T-helper 2 cell (primary cell): ENCODE data around the gene EN1.

ENCODE experiments used
- DNase-seq, 5 experiments: peaks; one replicate each; pipeline versions ENCODE4 v3.0.0 to v3.0.0-alpha.2; 2012 to 2022

The EN1 gene

DNA sequence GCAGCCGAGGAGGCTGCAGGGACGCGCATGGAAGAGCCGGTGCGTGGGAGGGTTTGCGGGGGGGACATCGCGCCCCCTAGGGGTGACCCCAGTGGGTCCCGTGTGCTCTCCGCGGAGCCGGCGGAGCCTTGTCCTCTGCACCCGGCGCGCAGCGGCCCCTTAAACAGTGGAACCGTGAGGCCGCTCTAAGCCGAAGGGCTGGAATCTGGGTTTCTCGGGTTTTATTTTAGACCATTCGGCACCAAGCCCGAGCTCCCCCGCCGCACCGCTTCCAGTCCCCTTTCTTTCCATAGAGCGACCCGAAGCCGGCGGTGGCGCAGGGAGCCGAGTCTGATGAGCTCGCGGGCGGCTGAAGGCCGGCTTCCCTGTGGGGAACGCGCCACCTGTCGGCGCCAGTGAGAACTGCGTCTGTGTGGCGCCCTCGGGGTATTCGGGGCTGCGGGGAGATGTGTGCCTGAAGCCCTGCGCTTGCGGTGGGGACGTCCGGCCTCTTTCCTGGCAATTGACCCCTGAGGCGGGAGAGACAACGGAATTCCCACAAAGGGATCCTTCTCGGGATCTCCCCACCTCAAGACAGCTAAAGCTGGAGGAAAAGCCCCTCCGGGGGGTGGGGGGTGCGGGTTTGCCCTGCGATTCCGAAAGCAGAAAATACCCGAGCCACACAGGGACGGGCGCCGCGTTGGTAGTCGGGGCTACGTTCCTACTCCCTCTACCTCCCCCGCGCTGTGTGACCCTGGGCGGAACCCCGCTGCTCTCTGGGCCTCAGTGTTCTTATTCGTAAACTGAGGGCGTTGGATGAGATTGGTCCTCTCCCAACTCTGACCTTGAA lies 8.2 kb upstream of the EN1 start:
- peak; percentile 52 to 78 (median 66) for DNase-seq

DNA sequence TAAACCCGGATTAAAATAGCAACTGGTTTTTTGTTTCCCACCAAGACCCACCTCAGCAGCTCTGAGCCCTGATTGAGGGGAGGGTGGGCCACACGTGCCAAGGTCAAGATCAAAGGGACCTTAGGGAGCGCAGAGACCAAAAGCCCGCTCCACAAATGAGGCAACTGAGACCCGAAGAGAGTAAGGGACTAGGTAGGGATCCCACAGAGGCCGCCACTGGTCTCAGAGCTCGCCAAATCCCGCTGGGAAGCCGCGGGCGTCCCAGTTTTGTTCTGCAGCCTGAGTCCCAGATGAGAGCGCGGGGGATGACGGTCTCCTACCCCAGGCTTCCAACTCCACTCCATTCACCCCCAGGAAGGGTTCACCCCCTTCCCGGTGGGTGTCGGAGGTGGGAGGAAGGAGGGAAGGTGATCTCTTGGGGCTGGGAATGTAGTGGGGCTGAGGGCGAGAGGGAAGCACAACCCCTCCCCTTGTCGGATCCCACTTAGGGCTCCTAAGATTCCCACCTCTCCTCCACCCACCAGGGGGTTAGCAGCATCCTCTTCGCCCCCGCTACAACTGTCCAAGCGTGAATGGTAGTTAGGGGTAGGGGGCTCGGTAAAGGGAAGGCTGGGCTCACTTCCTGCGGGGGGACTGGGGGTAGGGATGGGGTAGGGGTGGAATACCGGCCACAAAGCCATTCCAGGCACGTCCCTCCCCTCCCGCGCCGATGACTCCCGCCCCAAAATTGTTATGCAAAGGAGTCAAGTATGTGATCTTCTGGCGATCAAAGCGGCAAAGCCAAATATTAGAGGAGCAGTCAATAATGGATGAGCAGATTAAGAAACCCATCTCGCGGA lies 7.3 kb upstream of the EN1 start:
- no peak for DNase-seq

DNA sequence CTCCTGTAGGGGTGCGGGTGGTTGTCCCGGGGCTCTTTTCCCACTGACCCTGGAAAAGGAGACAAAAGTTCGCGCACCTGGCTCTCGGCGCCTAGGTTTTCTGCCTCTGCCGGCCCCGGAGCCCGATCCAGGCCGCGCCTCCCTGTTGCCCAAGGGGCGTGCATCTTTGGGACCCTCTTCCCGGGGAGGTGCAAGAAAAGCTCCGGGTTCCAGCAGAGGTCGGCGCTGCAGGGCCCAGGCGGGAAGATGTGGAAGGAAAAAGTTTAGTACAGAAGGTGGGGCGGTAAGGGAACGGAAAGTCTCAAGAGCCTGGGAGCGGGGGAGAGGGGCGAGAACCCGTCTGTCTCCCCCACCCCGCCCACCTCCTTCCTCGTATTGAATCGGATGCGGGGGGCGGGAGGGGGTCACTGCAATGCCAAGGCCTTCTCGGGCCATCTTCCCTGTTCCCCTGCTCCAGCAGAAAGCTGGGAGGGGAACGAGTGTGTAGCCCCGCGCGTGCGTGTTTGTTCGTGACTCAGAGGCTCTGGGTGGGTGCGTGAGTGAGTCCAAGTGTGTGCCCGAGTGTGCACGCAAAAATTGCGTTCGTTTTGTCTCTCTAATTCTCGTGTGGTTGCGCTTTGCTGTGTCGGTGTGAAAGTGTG lies 6.3 kb upstream of the EN1 start:
- no peak for DNase-seq

DNA sequence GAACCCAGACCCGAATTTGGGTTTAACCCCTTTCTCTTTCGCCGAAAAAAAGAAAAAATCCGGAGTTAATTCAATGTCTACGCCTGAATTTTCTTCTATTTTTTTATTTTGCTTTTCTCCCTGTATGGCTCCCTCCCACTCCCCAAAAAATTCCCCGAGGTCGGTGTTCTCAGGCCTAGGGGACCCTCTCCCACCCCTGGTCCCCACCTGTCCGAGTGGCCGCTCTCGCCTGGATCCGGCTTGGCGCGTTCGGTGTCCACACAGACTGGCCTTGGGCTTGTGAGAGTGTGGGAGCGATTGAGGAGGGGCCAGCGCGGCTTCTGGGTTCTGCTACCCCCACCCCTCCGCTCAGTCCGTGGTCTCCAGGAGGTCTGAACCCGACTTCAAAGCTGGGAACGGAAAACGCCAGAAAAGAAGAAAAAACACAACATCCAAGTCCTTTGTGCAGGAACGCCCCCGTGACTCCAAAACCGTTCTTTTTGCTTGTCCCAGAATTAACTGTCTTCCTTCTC lies 5.7 kb upstream of the EN1 start:
- no peak for DNase-seq

DNA sequence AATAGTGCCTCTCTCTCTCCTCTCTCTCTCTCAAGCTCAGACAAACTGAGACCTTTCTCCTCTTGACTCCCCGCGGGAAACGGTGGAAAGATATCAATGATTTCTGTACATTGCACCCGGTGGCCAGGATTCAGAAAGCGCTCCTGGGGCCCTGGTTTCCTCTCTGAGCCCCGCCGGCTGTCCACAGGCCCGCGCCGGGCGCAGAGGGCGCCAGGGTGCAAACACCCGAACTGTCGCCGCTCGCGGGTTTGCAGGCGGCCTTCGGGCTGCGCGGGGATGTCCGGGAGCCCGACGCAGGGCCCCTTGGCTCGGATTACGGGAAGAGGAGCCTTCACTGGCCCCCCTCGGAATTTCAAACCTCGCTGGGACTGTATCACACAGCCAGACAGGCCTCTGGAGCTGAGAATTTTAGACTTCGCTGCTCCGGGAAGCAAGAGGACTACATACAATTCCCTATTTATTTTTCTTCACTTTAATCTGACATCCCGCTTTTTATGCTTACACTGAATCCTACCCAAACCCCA lies 5.2 kb upstream of the EN1 start:
- DNase-seq: no peak

DNA sequence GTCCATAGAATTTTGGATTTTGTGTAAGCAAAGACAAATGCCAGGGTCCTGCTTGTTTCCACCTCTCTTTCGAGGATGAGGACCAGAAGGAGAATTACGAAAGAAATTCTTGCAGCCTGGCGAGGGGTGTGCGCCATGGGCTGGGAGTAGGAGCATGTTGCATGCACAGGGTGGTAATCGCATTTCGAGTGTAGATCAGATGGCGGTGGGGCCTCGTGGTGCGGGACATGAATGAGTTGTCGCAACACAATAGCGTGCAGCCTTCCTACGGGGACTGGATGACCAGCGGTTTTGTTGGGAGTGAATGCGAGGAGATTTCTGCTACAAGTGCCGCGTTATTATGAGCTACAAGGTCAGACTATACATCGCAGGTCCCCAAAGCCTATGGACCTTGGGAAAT lies 4.2 kb upstream of the EN1 start:
- no peak for DNase-seq

DNA sequence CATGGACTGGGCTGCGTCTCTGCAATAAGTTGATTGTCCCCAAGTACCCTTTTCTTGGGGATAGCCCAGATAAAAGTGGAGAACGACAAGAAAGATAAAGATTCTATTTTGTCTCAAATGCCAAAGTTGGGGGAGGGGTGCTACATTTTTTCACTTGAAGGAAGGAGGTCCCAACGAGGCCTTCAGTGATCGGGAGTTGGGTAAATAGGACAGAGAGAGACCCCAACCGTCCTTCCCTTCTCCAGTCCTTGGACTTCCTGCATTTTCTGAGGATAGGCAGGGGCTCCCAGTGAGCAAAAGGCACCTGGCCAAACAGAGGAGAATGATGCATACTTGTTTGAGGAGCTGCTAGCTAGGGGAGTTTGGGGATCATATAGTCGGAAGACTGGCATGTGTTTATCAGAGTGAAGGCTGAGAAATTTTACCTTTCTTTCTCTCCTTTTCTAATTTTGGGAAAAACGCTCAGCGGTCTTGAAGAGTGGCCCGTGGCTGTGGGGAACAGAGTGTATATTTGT lies 3.5 kb upstream of the EN1 start:
- no peak for DNase-seq

DNA sequence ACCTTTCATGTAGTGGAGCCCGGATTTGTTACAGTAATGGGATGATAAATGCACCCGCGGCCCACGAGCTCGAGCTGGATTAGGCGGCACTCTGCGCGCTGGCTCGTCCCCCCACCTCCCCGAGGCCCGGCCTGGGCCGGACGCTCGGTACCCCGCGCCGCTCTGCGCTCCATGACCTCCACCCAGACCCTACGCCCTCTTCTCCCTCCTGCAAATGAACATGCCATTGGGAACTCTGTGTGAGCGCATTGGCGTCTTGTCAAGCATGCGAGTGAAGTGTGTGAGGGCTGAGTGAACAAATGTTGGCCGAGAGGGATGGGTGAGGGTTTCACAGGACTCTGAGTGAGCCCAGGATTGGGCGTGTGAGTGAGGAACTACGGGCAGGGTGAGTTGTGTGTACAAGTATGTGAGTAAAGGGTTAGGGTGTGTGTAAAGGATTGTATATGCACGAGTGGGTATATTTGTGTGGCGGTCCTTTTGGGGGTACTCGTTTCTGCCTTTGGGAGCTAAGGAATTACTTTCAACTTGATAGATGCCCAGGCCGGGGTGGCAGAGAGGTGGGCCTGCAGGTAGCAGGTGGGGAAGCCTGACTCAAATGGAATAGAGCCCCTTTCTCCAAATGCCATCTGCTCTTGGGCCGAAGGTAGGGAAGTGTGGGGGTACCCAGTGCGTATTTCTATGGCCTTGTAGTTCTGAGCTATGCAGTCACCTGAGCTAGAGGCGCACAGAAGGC lies 2.9 kb upstream of the EN1 start:
- no peak for DNase-seq

DNA sequence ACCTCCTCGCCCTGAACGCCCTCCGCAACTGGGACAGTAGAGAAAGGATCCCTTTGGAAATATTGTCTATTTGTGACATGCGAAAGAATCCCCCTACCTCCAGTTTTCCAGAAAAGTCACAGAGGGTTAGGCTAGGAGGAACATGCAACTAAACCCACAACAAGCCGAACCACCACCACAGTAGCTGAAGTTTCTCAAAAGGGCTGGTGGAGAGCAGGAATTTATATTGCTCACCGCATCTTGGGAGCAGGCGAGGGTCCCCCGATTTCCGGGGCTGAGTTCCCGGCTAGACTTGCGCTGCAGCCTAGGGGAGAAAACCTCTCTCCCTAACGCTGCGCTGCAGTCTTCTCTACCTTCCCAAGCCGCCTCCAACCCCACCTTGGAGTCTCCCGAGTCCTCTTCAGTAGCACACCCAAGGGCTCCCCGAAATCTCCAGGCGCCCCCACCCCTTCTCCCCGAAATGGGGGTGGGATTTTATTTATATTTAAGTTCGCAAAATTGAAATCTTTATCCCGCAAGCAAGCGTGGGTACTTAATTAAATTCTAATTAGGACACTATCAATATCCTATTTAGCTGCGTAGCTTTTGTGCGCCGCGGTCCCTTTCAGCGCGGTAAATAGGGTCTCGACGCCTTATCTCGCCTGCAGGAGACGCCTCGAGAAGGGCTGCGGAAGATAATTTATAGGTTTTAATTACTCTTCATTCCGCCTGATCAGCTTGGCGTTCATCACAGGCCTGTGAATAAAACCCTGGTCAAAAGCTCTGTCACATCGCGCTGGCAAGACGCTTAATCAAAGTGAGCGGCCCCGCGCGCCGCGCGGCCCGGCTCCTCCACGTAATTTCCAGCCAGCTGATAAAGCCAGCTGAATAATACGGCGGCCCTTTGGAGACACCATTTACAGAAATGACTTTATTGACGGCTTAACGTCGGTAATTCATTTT lies 2.0 kb upstream of the EN1 start:
- DNase-seq: no peak

DNA sequence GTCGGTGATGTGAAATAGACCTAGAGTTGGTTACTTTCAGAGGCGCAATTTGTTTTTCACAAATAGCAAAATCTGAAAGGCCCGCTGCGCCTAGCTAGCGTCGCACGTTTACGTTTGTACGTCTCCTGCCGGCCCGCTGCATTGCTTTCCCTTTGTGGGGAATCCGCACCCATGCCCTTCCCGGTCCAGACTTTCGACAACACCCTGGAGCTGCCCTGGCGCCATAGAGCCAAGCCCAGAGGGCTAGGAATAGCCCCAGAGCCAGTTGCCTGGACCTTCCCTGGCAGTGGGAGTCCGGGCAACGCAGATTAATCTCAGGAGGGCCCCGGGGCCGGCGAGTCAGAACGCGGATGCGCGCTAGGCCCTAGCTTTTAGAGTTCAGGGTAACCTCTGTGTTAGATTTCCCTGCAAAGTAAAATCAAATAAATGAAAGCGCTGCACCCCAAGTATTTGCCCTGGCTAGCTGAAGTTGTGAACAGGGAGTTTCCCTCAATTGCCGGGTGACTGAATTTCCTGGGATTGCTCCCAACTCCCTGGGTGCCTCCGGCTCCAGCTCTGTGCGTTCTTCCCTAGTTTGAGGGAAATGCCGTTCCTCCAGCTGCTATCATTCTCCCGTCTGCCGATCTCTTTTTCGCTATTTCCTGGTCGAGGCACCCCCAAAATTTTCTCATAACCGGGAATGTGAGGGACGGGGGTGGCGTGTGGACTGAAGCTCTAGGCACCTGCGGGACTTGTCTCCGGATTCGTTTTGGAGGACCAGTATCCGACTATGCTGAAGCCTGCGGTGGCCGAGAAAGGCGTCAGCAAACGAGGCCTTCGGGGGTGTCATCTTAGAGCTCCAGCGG lies 1.2 kb upstream of the EN1 start:
- DNase-seq: no peak

DNA sequence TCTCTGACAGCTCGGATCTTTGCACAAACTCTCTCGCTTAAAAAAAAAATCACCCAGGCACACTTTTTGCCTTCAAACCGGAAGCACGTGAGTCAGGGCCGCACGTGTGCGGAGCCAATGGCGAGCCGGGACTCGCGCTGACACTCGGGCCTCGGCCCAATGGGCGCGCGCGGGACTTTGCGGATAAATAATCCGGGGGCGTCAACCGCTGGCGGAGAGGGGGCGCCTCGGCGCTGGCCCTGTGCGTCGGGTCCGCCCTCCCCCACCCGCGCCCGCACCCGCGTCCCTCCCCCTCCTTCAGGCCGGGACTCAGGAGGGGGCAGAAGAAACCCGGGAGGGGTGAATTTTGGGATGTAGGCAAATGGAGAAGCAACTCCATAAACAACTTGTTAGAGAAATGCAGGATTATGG lies 319 bp upstream of the EN1 start:
- no peak for DNase-seq

DNA sequence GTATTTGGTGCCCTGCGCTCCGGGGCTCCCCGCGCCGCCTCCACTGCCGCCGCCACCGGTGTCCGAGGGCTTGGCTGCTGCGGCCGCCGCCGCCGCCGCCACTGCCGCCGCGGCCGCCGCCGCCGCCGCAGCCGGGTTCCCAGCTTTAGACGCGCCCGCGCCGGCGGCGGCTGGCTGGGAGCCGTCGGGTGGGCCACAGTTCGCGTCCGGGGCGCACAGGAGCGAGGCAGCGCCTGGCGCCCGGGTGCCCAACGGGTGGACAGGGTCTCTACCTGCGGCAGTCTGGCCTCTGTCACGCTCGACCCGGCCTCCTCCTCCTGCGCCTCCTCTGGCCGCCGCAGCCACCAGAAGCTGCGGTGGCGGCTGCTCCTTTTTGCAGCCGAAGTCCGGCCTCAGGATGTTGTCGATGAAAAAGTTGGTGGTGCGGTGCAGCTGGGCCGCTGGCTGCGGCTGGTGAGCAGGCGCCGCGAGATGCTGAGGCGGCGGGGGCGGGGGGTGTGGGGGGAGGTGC lies 951 bp downstream of the EN1 start:
- no peak for DNase-seq

DNA sequence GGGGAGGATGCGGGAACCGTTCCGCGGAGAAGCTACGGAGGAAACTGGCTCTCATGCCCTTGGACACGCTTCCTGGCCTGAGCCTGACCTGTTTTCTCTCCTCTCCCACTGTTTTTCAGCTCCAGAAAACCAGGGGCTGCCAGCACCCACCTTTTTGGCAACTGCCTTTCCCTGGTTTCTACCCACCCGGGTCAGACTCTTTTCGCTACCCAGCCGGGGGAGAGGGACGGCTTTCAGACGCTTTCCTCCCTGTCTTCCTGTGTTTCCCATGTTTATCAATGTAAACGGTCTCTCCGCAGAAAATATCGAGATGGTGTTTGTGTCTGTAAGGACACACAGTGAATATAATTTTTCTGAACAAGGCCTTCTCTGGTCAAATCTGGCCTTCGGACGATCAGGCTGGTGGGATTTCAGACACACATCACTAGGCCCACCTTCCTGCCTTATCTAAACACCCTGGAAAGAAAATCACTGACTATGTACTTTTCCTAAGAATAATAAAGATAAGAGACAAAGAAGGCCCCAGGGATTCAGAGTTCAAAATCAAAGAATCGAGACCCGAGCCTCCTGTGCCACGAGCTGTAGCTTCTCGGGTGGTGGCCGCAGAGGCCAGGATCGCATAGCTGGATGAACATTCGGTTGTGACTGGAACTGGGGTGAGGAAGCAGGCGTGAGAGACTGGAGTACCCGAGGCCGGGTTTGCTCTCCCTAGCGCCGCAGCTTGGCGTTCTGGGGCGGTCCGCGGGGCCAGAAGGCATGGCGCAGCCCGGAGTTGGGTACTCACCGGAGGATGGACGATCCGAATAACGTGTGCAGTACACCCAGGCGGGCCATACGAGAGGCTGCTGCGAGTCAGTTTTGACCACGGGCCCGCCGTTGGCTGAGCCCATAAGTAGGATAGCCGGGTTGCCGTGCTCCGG lies 1.7 kb downstream of the EN1 start:
- DNase-seq: no peak

DNA sequence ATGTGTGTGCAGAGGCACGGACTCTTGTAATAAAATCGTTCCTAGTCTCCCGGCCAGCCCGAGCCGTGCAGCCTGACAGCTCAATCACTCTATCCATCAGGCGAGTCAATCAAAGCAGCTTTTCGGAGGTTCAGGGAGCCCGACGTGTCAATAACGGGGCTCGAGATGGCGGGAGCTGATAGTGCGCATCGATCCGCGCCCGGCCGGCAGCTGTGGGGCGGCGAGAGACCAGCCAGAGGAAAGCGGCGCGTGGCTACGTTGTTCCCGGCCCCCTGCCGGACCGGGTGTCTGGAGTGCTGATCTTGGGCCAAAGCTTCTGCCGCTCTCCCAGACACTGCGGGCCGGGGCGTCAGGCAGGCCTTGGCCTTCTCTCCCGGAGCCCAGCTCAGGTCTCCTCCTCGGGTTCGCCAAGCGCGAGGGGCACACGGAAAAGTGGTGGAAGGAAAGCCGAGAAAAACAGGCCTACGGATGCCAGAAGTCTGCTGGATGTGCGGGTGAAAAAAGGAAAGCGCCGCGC lies 2.4 kb downstream of the EN1 start:
- no peak for DNase-seq

DNA sequence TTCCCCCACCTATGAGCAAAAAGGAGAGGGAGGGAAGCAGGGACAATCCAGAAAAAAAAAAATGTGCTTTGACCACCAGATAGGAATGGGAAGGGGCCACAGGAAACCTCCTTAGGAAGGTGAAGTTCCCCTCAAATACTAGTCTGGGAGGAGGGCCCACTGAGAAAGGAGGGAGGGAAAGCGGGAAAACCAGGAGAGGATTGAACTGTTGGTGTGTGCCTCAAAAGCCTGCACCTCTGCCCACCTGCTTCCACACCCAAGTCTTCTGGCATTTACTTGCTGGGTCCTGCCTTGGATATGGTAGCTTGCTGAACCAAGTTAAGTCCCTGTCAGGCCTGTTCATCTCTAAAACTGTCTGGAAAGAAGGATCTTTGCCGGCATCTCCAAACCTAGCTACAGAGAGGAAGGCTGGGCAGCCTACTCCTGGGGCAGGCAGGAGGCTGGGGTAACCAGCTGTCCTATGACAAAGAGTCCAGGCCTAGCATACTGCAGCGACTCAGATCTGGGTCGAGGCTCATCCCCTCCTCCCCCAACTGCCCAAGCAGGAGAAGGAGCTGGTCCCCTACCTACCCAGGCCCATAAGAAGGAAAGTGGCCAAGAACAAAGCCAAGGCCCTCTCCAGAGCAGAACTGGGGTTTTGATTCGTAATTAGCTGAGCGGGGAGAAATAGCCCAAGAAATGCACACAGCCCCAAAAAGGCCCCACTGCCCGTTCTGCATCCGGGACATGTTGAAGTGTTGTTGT lies 3.0 kb downstream of the EN1 start:
- no peak for DNase-seq

DNA sequence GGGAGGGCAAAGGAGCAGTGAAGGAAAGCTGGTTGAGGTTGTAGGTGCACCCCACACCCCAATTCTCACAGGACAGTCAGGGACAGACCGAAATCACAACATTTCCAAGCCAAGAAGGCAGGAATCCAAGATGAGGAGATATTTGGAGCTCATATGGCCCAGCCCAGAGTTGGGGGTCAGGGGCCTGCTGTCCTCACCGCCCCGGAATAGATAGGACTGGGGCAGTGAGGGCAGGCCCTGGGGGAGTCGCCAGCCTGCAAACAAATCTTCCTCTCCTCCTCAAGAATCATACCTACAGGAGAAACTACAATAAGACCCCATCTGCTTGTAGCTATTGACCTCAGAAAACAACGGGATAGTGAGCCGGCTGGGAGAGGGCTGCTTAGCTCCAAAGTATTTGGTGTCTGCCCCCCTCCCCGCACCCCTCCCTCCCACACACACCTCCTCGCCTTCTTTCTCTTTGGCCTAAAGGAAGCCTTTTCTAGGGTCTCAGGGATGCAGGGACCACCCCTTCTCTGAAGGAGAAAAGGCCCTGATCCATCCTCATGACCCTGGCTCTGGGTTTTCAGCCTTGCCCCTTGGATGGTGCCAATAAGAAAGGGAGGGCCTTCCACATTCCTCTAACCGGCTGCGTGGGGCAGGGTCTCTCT lies 3.8 kb downstream of the EN1 start:
- no peak for DNase-seq
